Putamen (tissue), 1 donor: ENCODE measurements around the gene BTG2.

ENCODE experiments used
- DNase-seq: peaks from one replicate; pipeline ENCODE4 v3.0.0-alpha.2; 2016; ENCODE audit warnings: low spot score

Gene BTG2

GRCh38 chr1:203342192-203342940 lies 37.0 kb downstream of the BTG2 start:
- DNase-seq: no peak

GRCh38 chr1:203343956-203344754 lies 38.8 kb downstream of the BTG2 start:
- DNase-seq: no peak

GRCh38 chr1:203346060-203346768 lies 40.9 kb downstream of the BTG2 start:
- no peak for DNase-seq

- DNase-seq: no peak
Measured at GRCh38 chr1:203346769-203347102, 41.4 kb downstream of the BTG2 start.

GRCh38 chr1:203349166-203349565 lies 43.8 kb downstream of the BTG2 start:
- DNase-seq: no peak

GRCh38 chr1:203349773-203350524 lies 44.6 kb downstream of the BTG2 start:
- DNase-seq: peak; percentile 58

- DNase-seq: no peak
Measured at GRCh38 chr1:203351037-203351625, 45.8 kb downstream of the BTG2 start, which contains the start of gene FMOD. TSS of gene FMOD (minus strand) at chr1:203351122. CDS start at chr1:203348270, 2,852 bp downstream.

GRCh38 chr1:203353486-203353885 lies 48.2 kb downstream of the BTG2 start:
- no peak for DNase-seq

- no peak for DNase-seq
Measured at GRCh38 chr1:203354246-203354645, 48.9 kb downstream of the BTG2 start.

- no peak for DNase-seq
Measured at GRCh38 chr1:203359010-203359571, 53.8 kb downstream of the BTG2 start.
